Smooth muscle cell (in vitro differentiated cells): ENCODE results near the gene SDS. TPM values are rescaled to one million over a fixed set of nuclear protein-coding genes. Genes with fewer than 3 reads are reported as not detected.

Experiments used
- DNase-seq: peaks from one replicate; lab custom pipeline; 2025; ENCODE audit not compliant: unreplicated experiment; lab: John Stamatoyannopoulos, UW
- H2AFZ ChIP-seq: fragments of 200-600 bp; sonication (generic); 2 replicates; pipeline ENCODE4 v1.6.0; 2016; ENCODE audit warnings: antibody characterized with exemption, low read depth, mild to moderate bottlenecking
- H3F3A ChIP-seq: fragments of 200-600 bp; sonication (generic); 2 replicates; pipeline ENCODE4 v1.6.0; 2017; ENCODE audit warnings: antibody characterized with exemption, low read depth
- H3K27ac ChIP-seq: fragments of 200-600 bp; sonication (generic); 2 replicates; pipeline ENCODE4 v1.5.1; 2016; ENCODE audit warnings: low read depth, mild to moderate bottlenecking
- H3K27me3 ChIP-seq: fragments of 200-600 bp; sonication (generic); 2 replicates; pipeline ENCODE4 v1.6.1; 2016; ENCODE audit warnings: low read depth, mild to moderate bottlenecking
- H3K36me3 ChIP-seq: fragments of 200-600 bp; sonication (generic); 2 replicates; pipeline ENCODE4 v1.5.1; 2016; ENCODE audit warnings: low read depth
- H3K4me1 ChIP-seq: fragments of 200-600 bp; sonication (generic); 2 replicates; pipeline ENCODE4 v1.5.1; 2016; ENCODE audit warnings: low read depth
- H3K4me2 ChIP-seq: fragments of 200-600 bp; sonication (generic); 2 replicates; pipeline ENCODE4 v1.6.0; 2016; ENCODE audit warnings: mild to moderate bottlenecking
- H3K4me3 ChIP-seq: fragments of 200-600 bp; sonication (generic); 2 replicates; pipeline ENCODE4 v1.5.1; 2016; ENCODE audit warnings: mild to moderate bottlenecking
- H3K79me2 ChIP-seq: fragments of 200-600 bp; sonication (generic); 2 replicates; pipeline ENCODE4 v1.6.0; 2016; ENCODE audit warnings: low read depth, mild to moderate bottlenecking
- H3K9ac ChIP-seq: fragments of 200-600 bp; sonication (generic); 2 replicates; pipeline ENCODE4 v1.6.0; 2016; ENCODE audit warnings: low read depth
- H3K9me3 ChIP-seq: fragments of 200-600 bp; sonication (generic); replicated peaks from 2 replicates; pipeline ENCODE4 v1.5.1; 2016; ENCODE audit warnings: low read depth
- H4K20me1 ChIP-seq: fragments of 200-600 bp; sonication (generic); 2 replicates; pipeline ENCODE4 v1.6.0; 2016; ENCODE audit warnings: low read depth
- WGBS: methylation state at CpG from one replicate; pipeline ENCODE4 v1.1.7; 2016; ENCODE audit warnings: low lambda C conversion rate; 5-methylcytosine and 5-hydroxymethylcytosine counted together
- polyA plus RNA-seq: library from polyadenylated mRNA; unstranded; fragments of >200 nt; fragmentation: Nextera tagmentation; extraction: Ambion mirVana; gene quantifications from 2 replicates; pipeline ENCODE4 v1.2.1, GENCODE V29; 2016
- total RNA-seq: library from RNA; depleted of rRNA; stranded (reverse); fragments of >200 nt; gene quantifications from 2 replicates; pipeline ENCODE4 v1.2.3, GENCODE V29; 2014
- TF ChIP-seq, protein P1 (sequence below): fragments of 200-600 bp; sonication (generic); IDR thresholded peaks from 2 replicates; pipeline ENCODE4 v1.5.1; 2017; ENCODE audit warnings: borderline replicate concordance, mild to moderate bottlenecking, antibody characterized with exemption; ENCODE audit not compliant: insufficient read depth, poor library complexity, severe bottlenecking

The SDS gene
- total and polyA plus RNA-seq, 2 experiments from 2014 or later = not detected

GRCh38 chr12:113449839-113450238, 46.2 kb upstream of the SDS start:
- no peaks in the 10 kb centered on the region for H3K79me2 ChIP-seq
- no peaks in the 10 kb centered on the region for H3K36me3 ChIP-seq
- no peak overlapping the region for H3K4me2 ChIP-seq
- no peak overlapping the region for H3K9ac ChIP-seq
- no peaks in the 10 kb centered on the region for H4K20me1 ChIP-seq
- 93% methylated on average over 1 of the region's 1 CpG for WGBS
- no peak overlapping the region for H2AFZ ChIP-seq
- H3K4me1 ChIP-seq = no peaks in the 10 kb centered on the region
- no peak for DNase-seq
- H3K4me3 ChIP-seq = no peak overlapping the region
- no peak overlapping the region for H3K27ac ChIP-seq
- TF ChIP-seq, protein P1, sequence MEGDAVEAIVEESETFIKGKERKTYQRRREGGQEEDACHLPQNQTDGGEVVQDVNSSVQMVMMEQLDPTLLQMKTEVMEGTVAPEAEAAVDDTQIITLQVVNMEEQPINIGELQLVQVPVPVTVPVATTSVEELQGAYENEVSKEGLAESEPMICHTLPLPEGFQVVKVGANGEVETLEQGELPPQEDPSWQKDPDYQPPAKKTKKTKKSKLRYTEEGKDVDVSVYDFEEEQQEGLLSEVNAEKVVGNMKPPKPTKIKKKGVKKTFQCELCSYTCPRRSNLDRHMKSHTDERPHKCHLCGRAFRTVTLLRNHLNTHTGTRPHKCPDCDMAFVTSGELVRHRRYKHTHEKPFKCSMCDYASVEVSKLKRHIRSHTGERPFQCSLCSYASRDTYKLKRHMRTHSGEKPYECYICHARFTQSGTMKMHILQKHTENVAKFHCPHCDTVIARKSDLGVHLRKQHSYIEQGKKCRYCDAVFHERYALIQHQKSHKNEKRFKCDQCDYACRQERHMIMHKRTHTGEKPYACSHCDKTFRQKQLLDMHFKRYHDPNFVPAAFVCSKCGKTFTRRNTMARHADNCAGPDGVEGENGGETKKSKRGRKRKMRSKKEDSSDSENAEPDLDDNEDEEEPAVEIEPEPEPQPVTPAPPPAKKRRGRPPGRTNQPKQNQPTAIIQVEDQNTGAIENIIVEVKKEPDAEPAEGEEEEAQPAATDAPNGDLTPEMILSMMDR = no peak
- H3F3A ChIP-seq = no peaks in the 10 kb centered on the region
- H3K27me3 ChIP-seq = peaks cover 19% of the 10 kb centered on the region
- H3K9me3 ChIP-seq = no peaks in the 10 kb centered on the region

DNA sequence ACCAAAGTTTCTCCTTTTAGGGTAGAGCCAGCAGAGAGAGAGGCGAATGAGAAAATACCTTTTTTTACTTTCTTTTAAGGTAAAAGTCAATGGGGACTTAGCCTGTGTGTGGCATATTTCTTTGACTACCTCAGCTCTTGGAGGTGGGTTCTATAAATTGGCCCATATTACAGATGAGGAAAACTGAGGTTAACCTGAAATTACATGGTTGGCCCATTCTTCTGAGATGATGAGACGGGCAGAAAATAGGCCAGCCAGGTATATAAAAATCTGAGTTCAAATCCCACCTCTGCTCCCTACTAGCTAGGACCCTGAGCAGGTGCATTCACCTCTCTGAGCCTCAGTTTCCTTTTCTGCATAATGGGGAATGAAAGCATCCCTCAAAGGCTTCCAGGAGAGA, 45.6 kb upstream of the SDS start:
- Histone ChIP-seq H4K20me1 (no peaks in the 10 kb centered on the region), H3K9ac (no peak overlapping the region), H3K4me2 (no peak overlapping the region), H3K79me2 (no peaks in the 10 kb centered on the region), H2AFZ (no peak overlapping the region), H3K4me1 (no peaks in the 10 kb centered on the region), H3F3A (no peaks in the 10 kb centered on the region), H3K36me3 (no peaks in the 10 kb centered on the region), H3K27ac (no peak overlapping the region), H3K27me3 (peaks cover 21% of the 10 kb centered on the region), H3K4me3 (no peak overlapping the region), H3K9me3 (no peaks in the 10 kb centered on the region)
- WGBS = 95% methylated on average over 2 of the region's 2 CpGs
- no peak for DNase-seq
- TF ChIP-seq, protein P1 = no peak

DNA sequence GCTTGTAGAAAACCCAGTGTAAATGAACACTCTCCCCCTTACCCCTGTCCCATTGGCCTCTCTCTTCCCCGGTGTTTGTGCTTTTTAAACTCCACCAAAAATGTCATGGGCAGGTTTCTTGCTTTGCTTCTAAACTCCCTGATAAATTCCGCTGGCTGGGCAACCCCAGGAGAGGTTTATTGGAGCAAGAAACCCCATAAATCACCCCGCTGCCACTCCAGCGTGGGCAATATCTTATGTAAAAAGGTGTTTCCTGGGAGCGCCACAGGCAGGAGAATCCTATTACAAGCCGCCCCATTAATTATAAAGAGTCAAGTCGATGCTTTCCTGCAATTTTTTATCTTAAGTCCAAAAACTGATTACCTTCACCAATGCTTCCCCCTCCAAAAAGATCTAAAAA, 45.2 kb upstream of the SDS start:
- 73% methylated on average over 7 of the region's 7 CpGs for WGBS
- Histone ChIP-seq H3K4me2 (no peak overlapping the region), H3K27ac (no peak overlapping the region), H3K4me1 (no peaks in the 10 kb centered on the region), H3K27me3 (peaks cover 21% of the 10 kb centered on the region), H3K4me3 (no peak overlapping the region), H3K9me3 (no peaks in the 10 kb centered on the region), H3K9ac (no peak overlapping the region), H3K36me3 (no peaks in the 10 kb centered on the region), H4K20me1 (no peaks in the 10 kb centered on the region), H3F3A (no peaks in the 10 kb centered on the region), H3K79me2 (no peaks in the 10 kb centered on the region), H2AFZ (no peak overlapping the region)
- TF ChIP-seq, protein P1 = no peak
- no peak for DNase-seq

DNA sequence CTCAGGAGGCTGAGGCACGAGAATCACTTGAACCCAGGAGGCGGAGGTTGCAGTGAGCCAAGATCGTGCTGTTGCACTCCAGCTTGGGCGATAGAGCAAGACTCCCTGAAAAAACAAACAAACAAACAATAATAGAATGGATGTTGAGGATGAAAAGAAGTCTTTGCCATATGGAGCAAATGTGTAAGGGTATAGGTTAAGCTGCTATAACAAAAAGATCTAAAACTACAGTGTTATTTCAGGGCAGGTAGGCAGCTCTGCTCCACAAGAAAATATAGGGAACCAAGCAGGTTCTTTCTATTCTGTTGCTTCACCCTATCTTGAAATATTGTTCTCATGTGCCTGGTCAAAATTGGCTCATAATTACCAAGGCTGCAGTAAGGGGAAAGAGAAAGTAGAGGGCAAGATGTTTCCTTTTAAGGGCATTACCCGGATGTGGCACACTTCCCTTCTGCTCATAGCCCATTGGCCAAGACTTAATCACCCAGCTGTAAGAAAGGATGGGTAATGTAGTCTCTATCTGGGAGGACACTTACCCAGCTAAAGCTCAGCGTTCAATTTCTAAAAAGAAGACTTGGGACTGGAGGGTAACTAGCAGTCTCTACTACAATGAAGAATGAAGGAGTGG, 42.0 kb upstream of the SDS start:
- Histone ChIP-seq H3K9me3 (no peaks in the 10 kb centered on the region), H3K27ac (no peak overlapping the region), H3K9ac (no peak overlapping the region), H3K4me3 (no peak overlapping the region), H3K36me3 (no peaks in the 10 kb centered on the region), H4K20me1 (no peaks in the 10 kb centered on the region), H3K4me2 (no peak overlapping the region), H3K4me1 (no peaks in the 10 kb centered on the region), H3F3A (no peaks in the 10 kb centered on the region), H2AFZ (no peak overlapping the region), H3K27me3 (peaks cover 21% of the 10 kb centered on the region), H3K79me2 (no peaks in the 10 kb centered on the region)
- TF ChIP-seq, protein P1 = no peak
- no peak for DNase-seq
- 91% methylated on average over 6 of the region's 6 CpGs for WGBS
